HepG2 (cell line): ENCODE data around the gene SLC6A6. TPM values are rescaled to one million over a fixed set of nuclear protein-coding genes. Genes with fewer than 3 reads are reported as not detected.

Experiments used
- ATF7-NPFF ChIP-seq: sonication (generic); formaldehyde crosslinking; IDR thresholded peaks from 2 replicates; pipeline ENCODE4 v1.8.1; 2023; ENCODE audit warnings: mild to moderate bottlenecking, low read depth, missing genetic modification reagents, moderate library complexity
- CC2D1A ChIP-seq: sonication (generic); formaldehyde crosslinking; IDR thresholded peaks from 2 replicates; pipeline ENCODE4 v1.8.1; 2023; ENCODE audit warnings: mild to moderate bottlenecking, missing genetic modification reagents
- EP300 ChIP-seq, 3 experiments: sonication (generic) in 1 of 3; formaldehyde crosslinking in 1 of 3; IDR thresholded peaks; 2 replicates each; pipeline versions ENCODE4 v1.5.1 to v1.6.1; 2011 to 2020; ENCODE audit warnings: low read depth in 2 of 3, low read length in 2 of 3, borderline replicate concordance in 1 of 3, improper control_type of control experiment in 1 of 3, mild to moderate bottlenecking in 1 of 3, missing genetic modification reagents in 1 of 3, moderate library complexity in 1 of 3
- FOXA3 ChIP-seq: IDR thresholded peaks from 2 replicates; pipeline ENCODE4 v1.6.1; 2016; ENCODE audit warnings: missing genetic modification reagents, missing compliant biosample characterization
- FOXJ3 ChIP-seq: sonication (generic); formaldehyde crosslinking; IDR thresholded peaks from 2 replicates; pipeline ENCODE4 v1.4.0; 2020; ENCODE audit warnings: missing genetic modification reagents, mild to moderate bottlenecking, borderline replicate concordance
- GTF3A ChIP-seq: sonication (generic); formaldehyde crosslinking; conservative IDR thresholded peaks from 2 replicates; pipeline ENCODE4 v1.4.0; 2020; ENCODE audit warnings: mild to moderate bottlenecking, missing genetic modification reagents
- KLF9 ChIP-seq: IDR thresholded peaks from 2 replicates; pipeline ENCODE4 v1.6.1; 2016; ENCODE audit warnings: low read depth
- MAFF ChIP-seq: IDR thresholded peaks from 2 replicates; pipeline ENCODE4 v1.6.1; 2011; ENCODE audit warnings: low read depth, low read length, improper control_type of control experiment
- MYPOP ChIP-seq: sonication (generic); formaldehyde crosslinking; IDR thresholded peaks from 2 replicates; pipeline ENCODE4 v1.8.1; 2023; ENCODE audit warnings: mild to moderate bottlenecking, moderate library complexity, missing genetic modification reagents
- NFAT5 ChIP-seq: sonication (generic); formaldehyde crosslinking; IDR thresholded peaks from 2 replicates; pipeline ENCODE4 v1.4.0; 2020; ENCODE audit warnings: missing genetic modification reagents
- SALL1 ChIP-seq: sonication (generic); formaldehyde crosslinking; IDR thresholded peaks from 2 replicates; pipeline ENCODE4 v1.8.0; 2022; ENCODE audit warnings: mild to moderate bottlenecking, missing genetic modification reagents
- SNAI1 ChIP-seq: sonication (generic); formaldehyde crosslinking; IDR thresholded peaks from 2 replicates; pipeline ENCODE4 v1.5.0; 2020; ENCODE audit warnings: mild to moderate bottlenecking, missing genetic modification reagents, borderline replicate concordance
- TEAD3 ChIP-seq: optimal IDR thresholded peaks from 2 replicates; pipeline ENCODE3; 2016; ENCODE audit warnings: borderline replicate concordance
- THAP7 ChIP-seq: sonication (generic); formaldehyde crosslinking; IDR thresholded peaks from 2 replicates; pipeline ENCODE4 v1.8.1; 2023; ENCODE audit warnings: mild to moderate bottlenecking, missing genetic modification reagents
- ZNF577 ChIP-seq: sonication (generic); formaldehyde crosslinking; IDR thresholded peaks from 2 replicates; pipeline ENCODE4 v1.4.0; 2020; ENCODE audit warnings: mild to moderate bottlenecking, low read depth, missing genetic modification reagents, borderline replicate concordance
- ZNF644 ChIP-seq: IDR thresholded peaks from 2 replicates; pipeline ENCODE4 v1.6.1; 2016; ENCODE audit warnings: low read depth
- ZNF678 ChIP-seq: sonication (generic); formaldehyde crosslinking; IDR thresholded peaks from 2 replicates; pipeline ENCODE4 v1.4.0; 2020; ENCODE audit warnings: mild to moderate bottlenecking, missing genetic modification reagents
- ZNF800 ChIP-seq: sonication (generic); formaldehyde crosslinking; IDR thresholded peaks from 2 replicates; pipeline ENCODE4 v1.4.0; 2020; ENCODE audit warnings: missing genetic modification reagents
- polyA plus RNA-seq, 8 experiments: library from polyadenylated mRNA; depleted of rRNA in 3 of 8; stranded (reverse) in 7 of 8; unstranded in 1 of 8; fragments of >200 nt; fragmentation: Illumina TruSeq in 4 of 8; extraction: Trizol in 4 of 8; gene quantifications; 2 replicates each; pipeline versions ENCODE4 v1.2.1 to v1.2.3, GENCODE V29; 2011 to 2016; ENCODE audit warnings: low read depth in 4 of 8, missing spikeins in 1 of 8, mixed read lengths in 1 of 8; ENCODE audit not compliant: insufficient read depth in 1 of 8
- total RNA-seq, 5 experiments: library from RNA; depleted of rRNA; stranded (reverse); fragments of >200 nt; fragmentation: Illumina TruSeq; extraction: Trizol; gene quantifications; 2 replicates each; pipeline ENCODE4 v1.2.3, GENCODE V29; 2016; ENCODE audit warnings: low read depth in 1 of 5

SLC6A6 gene
- total and polyA plus RNA-seq, 2 of the 13 experiments (the other 11 are each of a cell fraction or from before 2014, with no cell fraction given), result 14.1 to 20.7 TPM

- TF ChIP-seq ATF7-NPFF (CRISPR knock-in tag) (no peak), CC2D1A (no peak), ZNF577 (CRISPR knock-in tag) (no peak), ZNF644 (CRISPR knock-in tag) (no peak), TEAD3 (peak; percentile 99), FOXA3 (peak; percentile 82), KLF9 (CRISPR knock-in tag) (no peak), SNAI1 (no peak), ZNF678 (CRISPR knock-in tag) (no peak), GTF3A (no peak), ZNF800 (CRISPR knock-in tag) (no peak), SALL1 (peak; percentile 64), NFAT5 (no peak), MYPOP (CRISPR knock-in tag) (no peak), FOXJ3 (CRISPR knock-in tag) (peak; percentile 57; the same call in 1 of the 2 replicates), EP300 (IDR thresholded peaks at IDR 0.05; ENCODE audit: low read depth in 2 of 2, low read length in 2 of 2) (peak in 1 of 2 experiments; percentile 55; a peak in 2 of 4 replicates), EP300 (CRISPR knock-in tag; IDR thresholded peaks at IDR 0.05; ENCODE audit: borderline replicate concordance) (no peak), MAFF (no peak), THAP7 (CRISPR knock-in tag) (no peak)
These were observed 16.2 kb downstream of the SLC6A6 start (continued) for GRCh38 chr3:14418296-14419250.
